ENCODE data around the gene SERP1. TPM values are rescaled to one million over a fixed set of nuclear protein-coding genes. Genes with fewer than 3 reads are reported as not detected.

The SERP1 gene
- total and polyA plus RNA-seq, 7 experiments from 2014 or later = 89.4 to 140 (median 115) TPM

GRCh38 chr3:150556792-150557191 is 10.5 kb upstream of the SERP1 start:
- Mint-ChIP-seq H3K9me3 (no peaks in the 10 kb centered on the region), H3K36me3 (peaks cover 0 to 42% (median 35%) of the 10 kb centered on the region in 5 donors), H3K27ac (peak overlapping the region in 5 of 9 donors; percentile 3 to 47 (median 13)), H3K27me3 (no peaks in the 10 kb centered on the region), H3K4me1 (peaks cover 5 to 47% (median 38%) of the 10 kb centered on the region in 7 donors), H3K4me3 (peak overlapping the region in 1 of 10 donors; percentile 2)
- Histone ChIP-seq H3K27ac (ENCODE audit: low read depth, low read length) (no peak overlapping the region), H3K27me3 (ENCODE audit: control insufficient read depth in 2 of 2, insufficient read depth in 2 of 2, low read length in 2 of 2) (no peaks in the 10 kb centered on the region), H3K4me1 (ENCODE audit: control insufficient read depth in 2 of 2, insufficient read depth in 2 of 2, low read length in 2 of 2) (no peaks in the 10 kb centered on the region), H3K36me3 (ENCODE audit: control insufficient read depth in 2 of 3, insufficient read depth in 3 of 3, low read length in 3 of 3) (peaks cover 3 to 43% (median 24%) of the 10 kb centered on the region in 3 experiments), H3K9me3 (ENCODE audit: control insufficient read depth in 2 of 3, low read length in 3 of 3) (no peaks in the 10 kb centered on the region), H3K4me3 (ENCODE audit: low read length) (no peak overlapping the region)
- DNase-seq (no peak), ATAC-seq (no peak)
- intact Hi-C loops (cut with micrococcal nuclease) = no loop called here
- ChIA-PET POLR2A (interaction anchor here (2.5 kb wide), 1 partner anchor 10 kb away, joined by 10 read pairs; the partner anchor contains the start of genes EIF2A and SERP1), CTCF (interaction anchor here (0.7 to 1.0 kb wide), 2 partner anchors 17 to 587 kb away, joined by 3 to 4 read pairs; no protein-coding TSS in a partner anchor)

GRCh38 chr3:150555859-150556436 is 9.7 kb upstream of the SERP1 start:
- Histone ChIP-seq H3K4me3 (ENCODE audit: low read length) (no peak overlapping the region), H3K36me3 (ENCODE audit: control insufficient read depth in 2 of 3, insufficient read depth in 3 of 3, low read length in 3 of 3) (peaks cover 3 to 43% (median 24%) of the 10 kb centered on the region in 3 experiments), H3K27me3 (ENCODE audit: control insufficient read depth in 2 of 2, insufficient read depth in 2 of 2, low read length in 2 of 2) (no peaks in the 10 kb centered on the region), H3K27ac (ENCODE audit: low read depth, low read length) (no peak overlapping the region), H3K9me3 (ENCODE audit: control insufficient read depth in 2 of 3, low read length in 3 of 3) (no peaks in the 10 kb centered on the region), H3K4me1 (ENCODE audit: control insufficient read depth in 2 of 2, insufficient read depth in 2 of 2, low read length in 2 of 2) (no peaks in the 10 kb centered on the region)
- Mint-ChIP-seq H3K4me1 (peaks cover 8 to 51% (median 41%) of the 10 kb centered on the region in 7 donors), H3K27ac (peak overlapping the region in 3 of 9 donors; percentile 26 to 43 (median 42)), H3K4me3 (peak overlapping the region in 2 of 10 donors; percentile 9 to 16), H3K9me3 (no peaks in the 10 kb centered on the region), H3K27me3 (no peaks in the 10 kb centered on the region), H3K36me3 (peaks cover 0 to 44% (median 35%) of the 10 kb centered on the region in 5 donors)
- DNase-seq = no peak
- POLR2A ChIA-PET = interaction anchor here (0.6 to 2.5 kb wide), 2 partner anchors 9 to 145 kb away, joined by 3 to 10 read pairs; partner anchors contain the start of genes EIF2A and SERP1
- CTCF ChIA-PET = no interaction called here
- no peak for ATAC-seq
- intact Hi-C loops (cut with micrococcal nuclease) = no loop called here

- Mint-ChIP-seq H3K27ac (peak overlapping the region; percentile 93 to 100 (median 98)), H3K9me3 (no peaks in the 10 kb centered on the region), H3K4me3 (peak overlapping the region; percentile 88 to 99 (median 96)), H3K36me3 (peaks cover 0 to 29% (median 6%) of the 10 kb centered on the region in 5 donors), H3K27me3 (no peaks in the 10 kb centered on the region), H3K4me1 (peaks cover 32 to 76% (median 71%) of the 10 kb centered on the region in 7 donors)
- Histone ChIP-seq H3K36me3 (ENCODE audit: control insufficient read depth in 2 of 3, insufficient read depth in 3 of 3, low read length in 3 of 3) (peaks cover 0 to 14% (median 0%) of the 10 kb centered on the region in 3 experiments), H3K4me1 (ENCODE audit: control insufficient read depth in 2 of 2, insufficient read depth in 2 of 2, low read length in 2 of 2) (peaks cover 15 to 18% of the 10 kb centered on the region in 2 donors), H3K27me3 (ENCODE audit: control insufficient read depth in 2 of 2, insufficient read depth in 2 of 2, low read length in 2 of 2) (no peaks in the 10 kb centered on the region), H3K9me3 (ENCODE audit: control insufficient read depth in 2 of 3, low read length in 3 of 3) (no peaks in the 10 kb centered on the region), H3K4me3 (ENCODE audit: low read length) (peak overlapping the region; percentile 78), H3K27ac (ENCODE audit: low read depth, low read length) (peak overlapping the region; percentile 96)
- ATAC-seq = no peak
- CTCF ChIA-PET = no interaction called here
- DNase-seq = no peak
- POLR2A ChIA-PET = interaction anchor here (0.6 to 6.3 kb wide), 13 partner anchors 9 to 1634 kb away, joined by 3 to 70 read pairs (median 5); partner anchors contain the start of genes SELENOT, SIAH2 and TSC22D2
- intact Hi-C loops (cut with micrococcal nuclease) = loop anchor here (2.0 to 5.0 kb wide), 6 partner anchors 22 to 1722 kb away; partner anchors contain the start of genes GPR171 (in 1 of the 2), MBNL1 (in 1 of the 2) and P2RY14 (in 1 of the 2)
Measured at GRCh38 chr3:150547045-150547741, 897 bp upstream of the SERP1 start.

- peak overlapping the region; percentile 68 for H3K4me3 ChIP-seq (ENCODE audit: low read length)
- DNase-seq = peak in 4 of 9 donors; percentile 6 to 53 (median 18)
- peak; percentile 5 for ATAC-seq
- Mint-ChIP-seq H3K27ac (peak overlapping the region; percentile 93 to 100 (median 98)), H3K4me1 (peaks cover 31 to 83% (median 78%) of the 10 kb centered on the region in 7 donors), H3K4me3 (peak overlapping the region; percentile 88 to 99 (median 96)), H3K9me3 (no peaks in the 10 kb centered on the region), H3K27me3 (no peaks in the 10 kb centered on the region), H3K36me3 (peaks cover 0 to 31% (median 6%) of the 10 kb centered on the region in 5 donors)
- intact Hi-C loops (cut with micrococcal nuclease) = loop anchor here (1.0 to 5.0 kb wide), 16 partner anchors 17 to 1723 kb away; partner anchors contain the start of genes GPR171 (in 2 of the 2), PFN2 (in 2 of the 2), SELENOT (in 2 of the 2) and SIAH2 (in 2 of the 2)
- peak overlapping the region; percentile 96 for H3K27ac ChIP-seq (ENCODE audit: low read depth, low read length)
- H3K9me3 ChIP-seq (ENCODE audit: control insufficient read depth in 2 of 3, low read length in 3 of 3) = no peaks in the 10 kb centered on the region
- H3K27me3 ChIP-seq (ENCODE audit: control insufficient read depth in 2 of 2, insufficient read depth in 2 of 2, low read length in 2 of 2) = no peaks in the 10 kb centered on the region
- H3K4me1 ChIP-seq (ENCODE audit: control insufficient read depth in 2 of 2, insufficient read depth in 2 of 2, low read length in 2 of 2) = peaks cover 15 to 24% of the 10 kb centered on the region in 2 donors
- ChIA-PET POLR2A (interaction anchor here (1.0 to 6.3 kb wide), 15 partner anchors 8 to 218 kb away, joined by 3 to 70 read pairs (median 4); partner anchors contain the start of genes ERICH6, SELENOT, SIAH2 and TSC22D2), CTCF (no interaction called here)
- H3K36me3 ChIP-seq (ENCODE audit: control insufficient read depth in 2 of 3, insufficient read depth in 3 of 3, low read length in 3 of 3) = peaks cover 0 to 10% (median 0%) of the 10 kb centered on the region in 3 experiments
Measured at GRCh38 chr3:150545419-150546225, 674 bp downstream of the SERP1 start.

- peaks cover 30 to 78% (median 74%) of the 10 kb centered on the region in 7 donors for H3K4me1 Mint-ChIP-seq
- Histone ChIP-seq H3K27ac (ENCODE audit: low read depth, low read length) (peak overlapping the region; percentile 96), H3K36me3 (ENCODE audit: control insufficient read depth in 2 of 3, insufficient read depth in 3 of 3, low read length in 3 of 3) (peaks cover 0 to 10% (median 0%) of the 10 kb centered on the region in 3 experiments), H3K4me3 (ENCODE audit: low read length) (peak overlapping the region; percentile 68), H3K9me3 (ENCODE audit: control insufficient read depth in 2 of 3, low read length in 3 of 3) (no peaks in the 10 kb centered on the region), H3K4me1 (ENCODE audit: control insufficient read depth in 2 of 2, insufficient read depth in 2 of 2, low read length in 2 of 2) (peaks cover 15 to 24% of the 10 kb centered on the region in 2 donors), H3K27me3 (ENCODE audit: control insufficient read depth in 2 of 2, insufficient read depth in 2 of 2, low read length in 2 of 2) (no peaks in the 10 kb centered on the region)
- H3K27ac Mint-ChIP-seq = peak overlapping the region in 8 of 9 donors; percentile 17 to 100 (median 98)
- intact Hi-C loops (cut with micrococcal nuclease) = loop anchor here in 1 of 2 donors (5.0 kb wide), 3 partner anchors 323 to 733 kb away; partner anchors contain the start of genes GPR171 and P2RY14
- peak overlapping the region; percentile 60 to 99 (median 94) for H3K4me3 Mint-ChIP-seq
- no peaks in the 10 kb centered on the region for H3K9me3 Mint-ChIP-seq
- peaks cover 0 to 28% (median 6%) of the 10 kb centered on the region in 5 donors for H3K36me3 Mint-ChIP-seq
- ChIA-PET POLR2A (interaction anchor here (2.3 to 6.3 kb wide), 4 partner anchors 12 to 219 kb away, joined by 10 to 70 read pairs (median 61); partner anchors contain the start of genes SELENOT, SIAH2 and TSC22D2), CTCF (interaction anchor here (0.8 to 1.5 kb wide), 2 partner anchors 49 to 219 kb away, joined by 3 to 4 read pairs; partner anchors contain the start of gene SIAH2)
- ATAC-seq (no peak), DNase-seq (no peak)
- H3K27me3 Mint-ChIP-seq = no peaks in the 10 kb centered on the region
Measured at GRCh38 chr3:150544726-150545125, 1.6 kb downstream of the SERP1 start.

Data from naive thymus-derived CD4-positive, alpha-beta T cell (primary cell).